ENCODE data around the gene XPC.
A peak's percentile ranks its signal among the peaks of the same experiment; 100 is the strongest.

The XPC gene

DNA sequence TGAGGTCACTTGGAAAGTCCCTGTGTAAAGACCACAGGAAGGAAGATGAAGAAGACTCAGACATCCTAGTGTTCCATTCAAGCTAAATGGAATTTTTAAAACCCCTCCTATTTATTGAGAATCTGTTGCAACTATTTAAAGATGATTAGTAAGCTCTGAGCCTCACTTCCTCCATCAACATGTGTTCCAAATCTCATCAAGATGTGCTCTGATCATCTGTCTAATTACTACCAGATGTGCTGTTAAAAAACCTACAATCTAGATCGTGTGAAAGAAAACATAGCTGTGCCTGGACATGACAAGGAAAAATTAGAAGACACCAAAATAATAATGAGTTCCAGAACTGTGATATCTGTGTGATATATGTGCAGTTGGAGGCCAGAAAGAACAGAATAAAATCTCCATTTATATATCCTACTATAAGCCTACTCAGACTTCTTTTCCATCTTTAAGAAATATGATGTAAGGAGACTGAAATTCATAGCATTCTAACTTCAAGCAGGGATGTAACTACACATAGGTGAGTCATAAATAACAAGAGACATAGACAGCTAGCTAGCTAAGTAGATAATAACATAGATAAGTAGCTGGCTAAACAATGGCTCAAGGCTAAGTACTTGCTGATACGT is 7.8 kb downstream of the XPC start:
- peak; percentile 86 for DNase-seq (ENCODE audit: low read depth)

DNA sequence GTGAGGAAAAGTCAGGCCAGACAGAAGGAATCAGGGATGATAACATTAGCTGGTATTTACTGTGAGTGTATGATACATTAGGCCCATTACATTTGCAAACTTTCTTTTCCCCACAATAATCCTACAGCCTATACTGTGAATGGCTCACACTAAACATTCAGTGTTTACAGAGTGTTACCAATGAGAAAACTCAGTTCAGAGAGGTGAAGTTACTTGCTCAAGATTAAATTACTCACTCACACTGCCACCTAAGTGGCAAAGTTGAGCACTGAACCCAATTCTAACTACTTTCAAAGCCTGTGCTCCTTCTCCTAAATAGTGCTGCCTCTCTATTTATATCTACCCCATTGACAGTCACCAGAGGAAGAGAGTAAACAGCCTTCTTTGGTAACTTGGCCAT is 8.5 kb downstream of the XPC start:
- DNase-seq (ENCODE audit: low read depth) = no peak

DNA sequence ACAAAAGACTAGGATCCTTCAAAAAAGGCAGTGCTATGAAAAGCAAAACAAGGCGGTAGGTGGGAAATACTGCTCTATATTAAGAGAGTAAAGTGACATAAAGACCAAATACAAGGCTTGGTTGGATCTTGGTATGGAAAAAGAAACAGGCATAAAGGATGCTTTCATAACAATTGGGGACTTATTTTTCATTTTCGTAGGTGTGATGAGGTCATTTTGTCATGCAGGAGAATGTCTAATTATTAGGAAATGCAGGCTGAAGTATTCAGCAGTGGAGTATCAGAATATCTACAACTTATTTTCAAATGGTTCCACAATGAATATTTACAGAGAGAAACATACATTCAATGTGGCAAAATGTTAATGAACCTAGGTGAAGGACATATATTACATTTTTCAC is 9.0 kb downstream of the XPC start:
- no peak for DNase-seq (ENCODE audit: low read depth)

DNA sequence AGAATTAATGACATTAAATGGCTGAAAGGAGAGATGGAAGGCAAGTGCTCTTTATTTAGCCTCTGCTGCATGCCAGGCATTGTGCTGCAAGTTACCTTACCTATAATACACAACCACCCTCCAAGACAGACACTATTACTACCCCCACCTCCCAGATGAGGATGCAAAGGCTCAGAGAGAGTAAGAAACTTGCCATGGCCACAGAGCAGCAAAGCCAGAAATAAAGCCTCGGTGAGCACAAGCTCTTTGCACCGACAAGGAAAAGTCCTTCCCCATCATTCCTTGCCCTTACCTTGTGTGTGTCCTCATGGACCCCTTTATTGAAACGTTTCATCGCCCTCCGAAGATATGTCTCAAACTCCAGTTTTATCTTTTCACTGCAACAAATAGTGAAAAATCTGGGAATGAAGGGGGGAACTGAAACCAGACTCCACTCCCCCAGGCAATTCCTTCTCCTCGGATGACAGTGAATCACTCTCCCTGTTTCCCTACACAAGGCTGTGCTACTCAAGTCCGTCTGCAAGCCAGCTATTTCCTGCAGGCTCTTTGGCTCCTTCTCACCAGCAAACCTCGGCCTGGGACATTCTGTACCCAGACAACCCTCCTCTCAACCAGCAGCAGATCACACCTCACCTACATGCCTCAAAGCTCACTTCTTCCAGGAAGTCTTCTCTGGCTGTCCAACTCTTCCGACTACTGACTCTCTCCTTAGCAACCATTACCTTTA is 11.4 kb downstream of the XPC start:
- no peak for DNase-seq (ENCODE audit: low read depth)

DNA sequence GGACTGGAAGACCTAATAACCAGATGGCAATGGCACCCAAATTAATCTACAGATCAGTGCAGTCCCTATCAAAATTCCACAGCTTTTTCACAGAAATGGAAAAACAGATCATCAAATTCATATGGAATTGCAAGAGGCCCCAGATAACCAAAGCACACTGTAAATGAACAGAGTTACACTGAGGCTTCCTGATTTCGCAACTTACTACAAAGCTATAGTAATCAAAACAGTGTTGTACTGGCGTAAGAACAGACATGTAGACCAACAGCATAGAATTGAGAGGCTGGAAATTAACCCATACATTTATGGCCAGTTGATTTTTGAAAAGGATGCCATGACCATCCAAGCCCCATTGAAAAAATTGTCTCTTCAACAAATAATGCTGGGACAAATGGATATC is 16.2 kb downstream of the XPC start:
- DNase-seq (ENCODE audit: low read depth) = no peak

DNA sequence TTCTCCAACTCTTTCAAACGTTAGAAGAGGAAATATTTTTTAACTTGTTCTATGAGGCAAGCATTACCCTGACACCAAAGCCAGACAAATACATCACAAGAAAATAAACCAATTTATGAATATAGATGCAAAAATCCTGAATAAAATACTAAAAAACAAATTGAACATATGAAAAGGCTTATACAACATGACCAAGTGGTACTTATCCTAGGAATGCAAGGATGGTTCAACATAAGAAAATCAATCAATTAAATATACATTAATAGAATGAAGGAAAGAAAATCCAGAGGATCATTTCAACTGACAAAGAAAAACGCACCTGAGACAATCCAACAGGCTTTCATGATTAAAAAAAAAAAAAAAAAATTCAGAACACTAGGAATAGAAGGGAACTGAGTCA is 17.1 kb downstream of the XPC start:
- DNase-seq (ENCODE audit: low read depth) = no peak

DNA sequence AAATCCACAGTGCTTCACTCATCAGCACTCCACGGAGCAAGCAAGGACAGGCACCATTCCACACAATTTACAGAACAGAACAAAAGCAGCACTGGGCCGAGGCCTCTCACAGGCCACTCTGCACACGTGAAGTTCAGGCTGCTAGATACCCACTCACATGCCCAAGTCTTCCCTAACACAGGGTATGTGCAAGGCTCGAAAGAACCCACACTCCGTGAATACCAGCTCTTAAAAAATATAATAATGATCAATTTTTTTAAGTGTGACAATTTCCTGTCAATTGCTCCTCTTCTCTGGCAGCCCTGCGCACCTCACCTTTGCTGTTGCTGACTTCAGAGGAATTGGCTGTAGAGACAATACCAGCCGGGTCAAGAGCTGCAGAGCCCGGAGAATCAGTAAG is 19.0 kb downstream of the XPC start:
- no peak for DNase-seq (ENCODE audit: low read depth)

DNA sequence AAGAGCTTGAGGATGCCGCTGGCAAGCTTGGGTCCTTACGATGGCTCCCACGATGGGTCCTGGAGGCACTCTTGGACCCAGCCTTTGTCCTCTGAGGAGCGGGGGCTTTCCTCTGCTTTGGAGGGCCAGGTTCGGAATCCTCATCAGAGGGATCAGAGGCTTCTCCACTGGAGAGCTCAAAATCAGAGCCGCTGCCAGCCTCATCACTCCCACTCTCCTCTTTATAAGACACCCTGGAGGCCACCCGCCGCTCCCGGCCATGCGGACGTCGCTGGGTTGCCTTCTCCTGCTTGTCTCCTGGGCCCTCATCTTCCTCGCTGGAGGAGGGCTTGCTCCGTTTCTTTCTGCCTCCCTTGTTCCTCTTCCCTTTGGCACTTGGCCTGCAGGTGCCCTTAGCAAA is 20.0 kb downstream of the XPC start:
- DNase-seq (ENCODE audit: low read depth) = no peak

DNA sequence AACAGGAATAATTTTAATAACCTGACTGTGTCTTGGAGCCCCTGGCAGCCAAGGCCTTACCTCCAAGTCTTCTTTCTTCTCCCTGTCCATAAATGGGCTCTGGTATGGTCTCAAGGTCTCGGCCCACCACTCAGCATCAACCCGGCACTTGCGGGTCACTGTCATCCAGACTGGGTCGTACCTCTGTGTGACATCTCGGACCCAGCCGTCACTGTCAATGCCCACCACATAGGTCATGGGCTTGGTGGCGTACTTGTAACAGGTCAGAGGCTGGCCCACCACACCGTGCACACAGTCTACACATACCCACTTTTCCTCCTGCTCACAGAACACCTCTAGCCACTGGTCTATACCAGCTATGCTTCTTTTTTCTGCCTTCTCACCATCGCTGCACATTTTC is 20.4 kb downstream of the XPC start:
- DNase-seq (ENCODE audit: low read depth) = no peak

DNA sequence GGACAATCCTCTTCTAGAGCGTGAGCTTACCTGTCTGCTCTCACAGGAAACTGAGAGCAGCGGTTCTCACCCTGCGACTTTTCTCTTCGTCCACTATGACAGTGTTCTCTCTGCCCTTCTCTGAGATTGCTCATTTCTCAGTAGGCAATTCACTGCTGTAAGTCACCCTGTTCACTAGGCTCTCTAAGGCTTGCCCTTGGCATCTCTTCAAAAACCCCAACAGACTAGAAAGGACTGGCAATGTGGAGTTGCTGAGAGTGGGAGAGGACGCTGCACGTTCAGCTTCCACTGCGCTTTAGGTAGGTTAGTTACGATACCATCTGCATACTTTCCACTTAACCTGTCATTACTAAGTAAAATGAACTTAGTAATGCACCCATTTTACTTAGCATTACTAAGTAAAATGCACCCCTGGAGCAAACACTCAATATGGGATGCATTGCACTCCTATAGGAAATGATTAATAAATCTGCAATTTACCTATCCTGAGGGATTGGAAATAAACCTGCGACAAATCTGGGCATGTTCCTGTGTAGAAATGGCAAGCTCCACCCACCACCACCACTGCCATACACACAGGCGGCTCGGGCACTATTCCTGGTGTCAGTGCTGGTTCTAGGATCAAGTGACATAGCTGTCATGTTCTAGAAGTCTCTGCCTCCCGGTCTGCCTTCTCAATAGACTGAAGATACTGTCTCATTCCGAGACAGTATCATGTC is 21.4 kb downstream of the XPC start:
- DNase-seq (ENCODE audit: low read depth) = no peak

DNA sequence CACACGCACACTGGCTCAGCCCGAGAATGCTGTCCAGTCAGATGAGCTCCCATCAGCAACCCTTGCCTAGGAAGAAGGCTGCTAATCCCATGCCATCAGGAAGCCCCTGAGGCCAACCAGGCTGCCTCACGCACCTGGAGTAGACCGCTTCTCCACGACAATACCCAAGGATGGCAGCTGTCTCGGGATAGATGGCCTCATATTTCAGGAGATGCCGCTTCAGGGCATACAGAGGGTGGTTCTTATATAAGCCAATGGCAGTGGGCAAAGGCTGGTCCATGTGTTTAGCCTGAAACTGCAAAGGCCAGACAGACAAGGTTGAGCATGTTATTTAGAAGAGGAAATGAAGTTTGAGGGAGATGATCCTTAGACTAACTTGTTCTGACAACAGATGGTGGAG is 22.2 kb downstream of the XPC start:
- DNase-seq (ENCODE audit: low read depth) = no peak

DNA sequence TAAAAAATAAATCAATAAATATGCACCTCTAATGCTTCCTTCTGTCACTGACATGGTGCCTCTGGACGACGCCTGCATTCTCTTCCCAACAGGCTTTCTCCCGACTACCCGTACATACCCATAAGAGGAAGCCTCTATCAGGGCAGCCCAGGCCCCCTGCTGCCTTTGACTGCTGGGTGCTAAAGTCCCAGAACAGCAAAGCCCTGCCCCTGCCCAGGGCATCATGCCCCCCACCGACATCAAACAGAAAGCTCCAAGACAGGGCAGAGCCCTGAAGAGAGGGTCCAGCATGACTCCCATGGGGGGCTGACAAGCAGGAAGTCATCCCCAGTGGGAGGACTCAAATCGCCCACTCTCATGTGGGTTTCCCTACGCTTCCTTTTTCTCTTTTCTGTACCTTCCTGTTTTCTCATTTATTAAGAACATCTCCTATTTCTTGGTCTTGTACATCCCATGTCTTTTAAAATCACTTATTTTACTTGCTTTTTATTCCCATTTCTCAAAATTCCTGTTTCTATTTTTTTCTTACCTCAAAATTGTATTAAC is 23.4 kb downstream of the XPC start:
- DNase-seq (ENCODE audit: low read depth) = no peak

DNA sequence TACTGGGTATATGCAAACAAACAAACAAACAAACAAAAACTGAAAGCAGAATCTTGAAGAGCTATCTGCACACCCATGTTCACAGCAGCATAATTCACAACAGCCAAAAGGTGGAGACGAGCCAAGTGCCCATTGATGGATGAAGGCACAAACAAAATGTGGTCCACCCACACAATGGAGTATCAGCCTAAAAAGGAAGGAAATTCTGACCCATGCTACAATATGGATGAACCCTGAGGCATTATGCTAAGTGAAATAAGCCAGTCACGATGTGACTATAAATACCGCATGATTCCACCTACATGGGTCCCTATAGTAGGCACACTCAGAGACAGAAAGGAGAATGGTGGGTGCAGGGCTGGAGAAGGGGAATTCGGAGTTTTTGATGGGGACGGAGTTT is 24.1 kb downstream of the XPC start:
- DNase-seq (ENCODE audit: low read depth) = no peak

DNA sequence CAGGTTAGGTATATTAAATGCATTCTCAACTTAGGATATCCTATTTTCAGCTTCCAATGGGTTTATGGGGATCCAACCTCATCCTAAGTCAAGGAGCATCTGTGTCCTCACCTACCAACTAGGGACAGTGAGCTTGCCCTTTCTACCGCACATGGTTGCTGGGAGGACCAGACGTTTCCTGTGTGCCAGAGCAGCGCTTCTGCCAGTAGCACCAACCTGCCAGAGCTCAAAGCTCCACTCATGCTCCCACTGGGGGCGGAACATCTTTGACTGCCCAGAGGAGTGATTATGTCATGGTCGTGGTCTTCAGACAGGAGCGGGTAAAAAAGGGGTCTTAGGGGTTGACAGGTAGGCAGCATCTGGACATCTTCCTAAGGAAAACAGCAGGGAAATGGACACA is 24.7 kb downstream of the XPC start:
- no peak for DNase-seq (ENCODE audit: low read depth)

DNA sequence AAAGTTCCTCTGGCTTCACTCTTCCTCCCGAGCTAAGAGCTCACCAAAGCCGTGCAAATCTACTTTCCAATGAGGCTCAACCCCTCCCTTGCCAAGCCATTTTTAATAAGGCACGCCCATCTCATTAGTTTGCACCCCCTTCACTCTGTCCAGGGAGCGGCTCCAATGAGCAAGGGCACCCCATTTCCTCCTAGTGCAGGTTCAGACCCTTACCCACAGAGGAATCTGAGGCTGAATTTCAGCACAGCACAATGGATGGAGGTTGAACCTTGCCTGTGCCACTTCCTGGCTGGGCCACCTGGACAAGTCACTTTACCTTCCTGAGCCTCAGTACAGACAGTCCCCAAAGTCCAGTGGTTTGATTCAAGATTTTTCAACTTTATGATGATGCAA is 25.4 kb downstream of the XPC start:
- DNase-seq (ENCODE audit: low read depth) = no peak

DNA sequence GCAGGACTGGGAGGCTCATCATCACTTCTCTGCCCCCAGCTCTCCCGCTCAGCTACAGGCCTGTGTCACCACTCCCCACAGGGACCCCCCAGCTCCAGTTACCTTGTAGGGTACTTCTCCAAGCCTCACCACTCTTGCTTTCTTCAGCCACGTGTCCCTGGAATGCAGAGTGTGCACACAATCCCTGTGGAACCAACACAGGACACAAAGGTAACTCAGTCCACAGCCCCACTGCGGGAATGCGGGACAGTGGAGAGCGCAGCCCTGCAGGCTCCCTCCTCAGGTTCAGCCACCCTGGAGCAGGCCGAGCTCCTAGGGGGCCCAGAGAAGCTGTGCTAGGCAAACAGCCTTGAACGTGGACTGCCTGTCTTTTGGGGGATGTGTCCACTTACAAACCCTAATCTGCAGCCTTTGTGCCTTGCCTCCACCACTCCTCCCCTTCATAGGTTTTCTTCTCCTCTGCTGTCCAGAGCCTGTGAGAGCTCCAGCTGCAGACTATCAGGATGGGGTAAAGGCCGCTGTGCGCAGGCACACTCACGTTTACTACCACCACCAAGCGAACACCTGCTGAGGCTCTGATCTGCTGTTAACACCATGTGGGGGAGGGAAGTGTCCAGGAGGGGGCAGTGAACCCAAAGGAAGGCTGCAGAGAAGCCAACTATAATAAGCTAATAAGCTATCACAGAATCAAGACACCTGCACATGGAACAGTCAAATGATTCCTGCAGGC is 26.0 kb downstream of the XPC start:
- DNase-seq (ENCODE audit: low read depth) = no peak

DNA sequence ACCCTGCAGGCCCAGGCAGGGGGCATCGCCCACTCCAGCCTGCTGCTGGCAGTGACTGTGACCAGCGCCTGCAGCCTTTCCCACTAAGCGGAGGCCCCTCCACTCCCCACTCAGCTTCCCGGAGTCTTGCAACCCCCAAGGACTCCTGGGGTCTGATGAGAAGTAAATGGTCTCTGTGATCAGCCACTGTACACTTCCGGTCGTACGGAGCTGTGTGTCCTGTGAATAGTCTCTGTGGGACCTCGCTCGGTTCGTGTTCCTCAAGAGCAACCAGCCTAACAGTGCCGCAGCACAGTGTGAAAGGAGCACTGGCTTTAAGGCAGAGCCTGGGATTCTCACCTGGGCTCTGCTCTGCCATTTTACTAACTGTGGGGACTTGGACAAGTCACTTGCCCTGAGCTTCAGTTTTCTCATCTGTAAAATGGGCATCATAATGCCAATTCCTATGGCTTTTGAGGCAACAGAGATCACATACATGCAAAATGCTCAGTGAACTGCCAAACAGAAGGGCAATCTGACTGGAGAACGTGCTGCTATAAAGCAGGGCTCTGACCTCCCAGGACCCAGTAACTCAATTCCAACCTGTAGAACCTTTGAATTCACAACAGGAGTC is 26.8 kb downstream of the XPC start:
- no peak for DNase-seq (ENCODE audit: low read depth)

DNA sequence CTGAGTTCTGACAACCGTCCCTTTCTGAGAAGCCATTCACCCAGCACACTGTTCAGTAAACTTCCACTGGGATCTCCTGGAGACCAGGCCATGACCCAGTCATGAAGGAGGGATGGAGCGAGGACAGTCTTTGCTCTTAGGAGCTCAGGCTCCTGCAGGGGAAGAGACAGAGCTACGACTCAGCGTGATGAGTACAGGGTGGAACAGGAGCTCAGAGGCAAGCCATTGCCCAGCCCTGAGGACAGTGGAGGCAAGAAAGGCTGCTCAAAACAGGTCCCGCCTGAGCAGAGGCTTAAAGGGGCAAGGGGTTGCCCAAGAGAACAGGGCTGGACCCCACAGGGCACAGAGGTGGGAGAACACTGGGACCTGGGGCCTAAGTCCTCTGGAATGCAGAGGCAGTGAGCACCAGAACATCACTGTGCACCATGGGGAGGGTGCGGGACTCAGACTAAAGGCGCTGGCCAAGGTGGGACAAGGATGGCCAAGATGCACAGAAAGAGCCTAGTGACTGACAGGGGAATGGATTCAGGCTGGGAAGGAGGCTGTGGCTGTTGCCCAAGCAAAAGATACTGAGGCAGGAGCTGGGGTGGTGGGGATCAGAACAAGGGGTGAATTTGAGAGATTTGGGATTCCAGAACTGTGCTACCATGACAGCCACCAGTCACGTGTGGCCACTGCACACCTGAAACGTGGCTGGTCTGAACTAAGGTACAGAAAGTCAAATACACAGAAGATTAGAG is 27.7 kb downstream of the XPC start:
- no peak for DNase-seq (ENCODE audit: low read depth)

DNA sequence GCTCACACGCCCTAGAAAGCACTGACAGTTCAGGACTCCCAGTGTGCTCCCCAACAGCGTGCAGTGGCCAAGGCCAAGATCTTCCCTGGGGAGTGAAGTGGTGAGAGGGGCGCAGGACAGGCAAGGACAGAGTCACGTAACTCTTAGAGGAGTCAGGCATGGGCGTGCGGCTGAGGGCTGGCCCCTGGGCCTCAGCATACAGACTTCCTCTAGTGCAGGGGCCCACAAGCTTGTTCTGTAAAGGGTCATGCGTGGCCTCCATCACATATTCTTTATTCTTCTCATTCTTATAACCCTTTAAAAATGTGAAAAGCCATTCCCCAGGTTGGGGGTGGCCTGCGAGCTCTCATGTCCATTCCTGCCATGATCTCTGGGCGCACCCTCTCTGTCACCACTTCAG is 28.3 kb downstream of the XPC start:
- no peak for DNase-seq (ENCODE audit: low read depth)

DNA sequence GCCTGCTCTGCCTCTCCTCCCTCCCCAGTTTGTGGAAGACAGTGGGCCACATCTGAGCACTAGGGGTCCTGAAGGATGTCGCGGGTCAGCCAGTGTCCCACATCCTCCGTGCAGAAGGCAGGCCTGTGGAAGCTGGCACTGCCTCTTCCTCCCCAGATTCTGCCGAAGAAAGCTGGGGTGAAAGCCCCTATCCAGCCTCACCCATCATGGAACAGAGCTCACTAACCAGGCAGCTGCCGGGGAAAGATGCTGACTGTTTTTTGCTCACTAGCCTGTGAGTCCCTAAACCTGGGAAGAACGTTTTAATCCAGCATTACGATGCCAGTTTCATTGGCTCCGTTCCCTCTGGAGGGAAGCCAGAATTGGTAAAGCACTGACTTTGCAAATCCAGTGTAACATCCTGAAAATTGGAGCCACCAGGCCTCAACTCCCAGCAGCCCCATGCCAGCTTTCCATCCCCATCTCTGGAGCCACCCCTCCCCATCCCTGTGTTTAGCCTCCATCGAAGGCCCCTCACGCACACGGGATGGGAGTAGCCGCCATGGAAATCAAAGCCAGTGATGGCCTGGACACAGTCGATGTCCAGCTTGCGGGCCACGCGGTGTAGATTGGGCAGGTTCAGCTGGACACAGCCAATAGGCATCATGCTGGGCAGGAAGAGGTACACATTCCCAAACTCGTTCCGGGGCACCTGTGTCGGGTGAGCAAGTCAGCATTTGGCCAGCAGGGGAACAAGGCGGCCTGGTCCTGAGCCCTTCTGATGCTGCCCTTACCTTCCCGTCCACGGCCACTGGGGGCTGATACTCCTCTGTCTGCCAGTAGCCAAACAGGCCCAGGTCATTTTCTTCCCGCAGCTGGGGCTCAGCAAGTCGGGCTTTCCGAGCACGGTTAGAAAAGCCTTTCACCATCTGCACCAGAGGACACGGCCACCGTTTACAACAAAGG is 30.1 kb downstream of the XPC start:
- DNase-seq (ENCODE audit: low read depth) = no peak
